Stimulated activated naive CD8-positive, alpha-beta T cell treated with anti-CD3 and anti-CD28 coated beads, Interleukin-15, amount 100 ng/mL, for 72 hours (primary cell): Measurements from ENCODE around the gene TOR3A.

Experiments used
- ATAC-seq: fragments of 150-1000 bp; cut with Tn5 transposase; 2 replicates; pipeline ENCODE4 v1.10.0; 2021; ENCODE audit warnings: mild to moderate bottlenecking, moderate library complexity
- DNase-seq, 2 donors: peaks; one replicate each; pipeline ENCODE4 v3.0.0; 2021 to 2022
- H3K27ac Mint-ChIP-seq, 2 donors: one replicate each; pipeline ENCODE4 v1.8.0; 2022; ENCODE audit warnings: mild to moderate bottlenecking in 2 of 2, mixed read lengths in 2 of 2, moderate library complexity in 2 of 2
- H3K27me3 Mint-ChIP-seq: one replicate; pipeline ENCODE4 v1.8.0; 2022; ENCODE audit warnings: mixed read lengths
- H3K4me1 Mint-ChIP-seq: one replicate; pipeline ENCODE4 v1.8.0; 2022; ENCODE audit warnings: mild to moderate bottlenecking, mixed read lengths
- H3K4me3 Mint-ChIP-seq, 2 donors: one replicate each; pipeline ENCODE4 v1.8.0; 2022; ENCODE audit warnings: mild to moderate bottlenecking in 2 of 2, mixed read lengths in 2 of 2, moderate library complexity in 1 of 2
- H3K9me3 Mint-ChIP-seq, 2 donors: one replicate each; pipeline ENCODE4 v1.8.0; 2022; ENCODE audit warnings: mixed read lengths in 2 of 2

TOR3A gene

GRCh38 chr1:179053486-179053885, 28.4 kb upstream of the TOR3A start:
- Mint-ChIP-seq H3K9me3 (no peaks in the 10 kb centered on the region), H3K27ac (no peak overlapping the region), H3K4me3 (no peak overlapping the region), H3K27me3 (no peaks in the 10 kb centered on the region), H3K4me1 (no peaks in the 10 kb centered on the region)
- ATAC-seq (no peak), DNase-seq (no peak)

DNA sequence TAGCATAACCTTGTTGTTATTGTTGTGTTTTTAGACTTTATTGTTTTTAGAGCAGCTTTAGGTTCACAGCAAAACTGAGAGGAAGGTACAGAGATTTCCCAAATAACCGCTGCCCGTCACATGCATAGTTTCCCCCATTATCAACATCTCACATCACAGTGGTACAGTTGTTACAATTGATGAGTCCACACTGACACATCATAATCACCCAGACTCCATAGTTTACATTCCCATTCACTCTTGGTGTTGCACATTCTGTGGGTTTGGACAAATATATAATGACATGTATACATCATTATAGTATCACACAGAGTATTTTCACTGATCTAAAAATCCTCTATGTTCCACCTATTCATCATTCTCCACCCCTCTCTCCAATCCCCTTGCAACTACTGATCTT, 25.9 kb upstream of the TOR3A start:
- no peak for DNase-seq
- H3K9me3 Mint-ChIP-seq = no peaks in the 10 kb centered on the region
- no peak for ATAC-seq
- H3K4me1 Mint-ChIP-seq = no peaks in the 10 kb centered on the region
- no peaks in the 10 kb centered on the region for H3K27me3 Mint-ChIP-seq
- H3K27ac Mint-ChIP-seq = peak overlapping the region in 1 of 2 donors; percentile 21
- H3K4me3 Mint-ChIP-seq = no peak overlapping the region

- Mint-ChIP-seq H3K4me3 (no peak overlapping the region), H3K27me3 (no peaks in the 10 kb centered on the region), H3K4me1 (peaks cover 4% of the 10 kb centered on the region), H3K27ac (peak overlapping the region in 1 of 2 donors; percentile 9), H3K9me3 (no peaks in the 10 kb centered on the region)
- DNase-seq = no peak
- ATAC-seq = no peak
Measured at GRCh38 chr1:179058487-179059483, 23.1 kb upstream of the TOR3A start.

DNA sequence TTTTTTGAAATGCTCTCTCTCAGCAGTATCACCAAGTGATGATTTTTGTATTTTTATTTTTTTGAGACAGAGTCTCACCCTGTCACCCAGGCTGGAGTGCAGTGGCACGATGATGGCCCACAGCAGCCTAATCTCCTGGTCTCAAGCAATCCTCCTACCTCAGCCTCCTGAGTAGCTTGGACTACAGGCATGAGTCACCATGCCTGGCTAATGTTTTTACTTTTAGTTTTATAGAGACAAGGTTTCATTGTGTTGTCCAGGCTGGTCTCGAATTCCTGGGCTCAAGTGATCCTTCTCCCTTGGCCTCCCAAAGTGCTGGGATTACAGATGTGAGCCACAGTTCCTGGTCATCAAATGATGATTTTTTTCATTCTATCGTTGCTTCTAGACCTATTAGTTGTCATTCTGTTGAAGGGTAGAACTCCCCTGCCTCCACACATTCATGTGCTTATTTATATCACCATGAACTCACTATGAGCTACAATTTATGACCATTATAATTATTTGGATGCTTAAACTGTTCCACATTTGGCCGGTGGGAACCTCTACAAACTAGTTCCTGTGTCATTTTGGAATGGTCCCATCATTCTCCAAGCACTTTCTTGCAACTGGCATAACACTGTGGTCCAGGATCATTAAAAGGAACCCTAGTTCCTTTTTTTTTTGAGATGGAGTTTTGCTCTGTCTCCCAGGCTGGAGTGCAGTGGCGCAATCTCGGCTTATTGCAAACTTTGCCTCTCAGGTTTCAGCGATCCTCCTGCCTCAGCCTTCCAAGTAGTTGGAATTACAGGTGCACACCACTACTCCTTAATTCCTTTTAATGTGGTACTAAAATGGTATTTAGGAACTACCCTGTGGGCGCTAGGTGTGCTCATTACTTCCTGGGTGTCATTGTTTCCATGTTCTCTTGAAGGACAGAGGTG, 20.2 kb upstream of the TOR3A start:
- H3K9me3 Mint-ChIP-seq = no peaks in the 10 kb centered on the region
- no peaks in the 10 kb centered on the region for H3K27me3 Mint-ChIP-seq
- DNase-seq (no peak), ATAC-seq (no peak)
- no peak overlapping the region for H3K27ac Mint-ChIP-seq
- H3K4me3 Mint-ChIP-seq = no peak overlapping the region
- H3K4me1 Mint-ChIP-seq = peaks cover 4% of the 10 kb centered on the region

DNA sequence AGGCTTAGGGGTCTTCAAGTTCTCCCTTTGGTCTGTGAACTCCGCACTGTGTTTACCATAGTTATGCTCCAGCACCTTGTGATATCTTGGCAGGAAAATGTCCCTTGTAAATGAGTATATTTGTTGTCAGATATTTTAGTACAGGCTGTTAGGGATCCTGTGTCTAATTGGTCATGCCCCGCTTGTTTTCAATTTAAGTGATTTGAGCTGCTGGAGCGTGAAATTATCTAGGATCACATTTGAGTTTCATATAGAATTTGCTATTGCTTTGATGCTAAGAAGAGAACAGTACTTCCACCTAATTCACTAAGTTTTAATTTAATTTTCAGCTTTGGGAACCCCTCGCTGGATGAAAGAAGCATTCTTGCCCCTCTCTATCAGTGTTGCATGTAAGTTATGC, 15.4 kb upstream of the TOR3A start:
- H3K4me3 Mint-ChIP-seq = no peak overlapping the region
- H3K9me3 Mint-ChIP-seq = no peaks in the 10 kb centered on the region
- H3K27me3 Mint-ChIP-seq = no peaks in the 10 kb centered on the region
- no peak for DNase-seq
- no peak for ATAC-seq
- peaks cover 4% of the 10 kb centered on the region for H3K4me1 Mint-ChIP-seq
- no peak overlapping the region for H3K27ac Mint-ChIP-seq

- ATAC-seq (no peak), DNase-seq (no peak)
- Mint-ChIP-seq H3K27ac (no peak overlapping the region), H3K4me1 (peaks cover 15% of the 10 kb centered on the region), H3K9me3 (no peaks in the 10 kb centered on the region), H3K27me3 (no peaks in the 10 kb centered on the region), H3K4me3 (no peak overlapping the region)
Measured at GRCh38 chr1:179077396-179077795, 4.5 kb upstream of the TOR3A start.

GRCh38 chr1:179079113-179079761, 2.6 kb upstream of the TOR3A start:
- Mint-ChIP-seq H3K9me3 (no peaks in the 10 kb centered on the region), H3K4me3 (no peak overlapping the region), H3K27ac (peak overlapping the region in 1 of 2 donors; percentile 42), H3K4me1 (peaks cover 31% of the 10 kb centered on the region), H3K27me3 (no peaks in the 10 kb centered on the region)
- ATAC-seq = no peak
- DNase-seq = peak; percentile 44 to 53

DNA sequence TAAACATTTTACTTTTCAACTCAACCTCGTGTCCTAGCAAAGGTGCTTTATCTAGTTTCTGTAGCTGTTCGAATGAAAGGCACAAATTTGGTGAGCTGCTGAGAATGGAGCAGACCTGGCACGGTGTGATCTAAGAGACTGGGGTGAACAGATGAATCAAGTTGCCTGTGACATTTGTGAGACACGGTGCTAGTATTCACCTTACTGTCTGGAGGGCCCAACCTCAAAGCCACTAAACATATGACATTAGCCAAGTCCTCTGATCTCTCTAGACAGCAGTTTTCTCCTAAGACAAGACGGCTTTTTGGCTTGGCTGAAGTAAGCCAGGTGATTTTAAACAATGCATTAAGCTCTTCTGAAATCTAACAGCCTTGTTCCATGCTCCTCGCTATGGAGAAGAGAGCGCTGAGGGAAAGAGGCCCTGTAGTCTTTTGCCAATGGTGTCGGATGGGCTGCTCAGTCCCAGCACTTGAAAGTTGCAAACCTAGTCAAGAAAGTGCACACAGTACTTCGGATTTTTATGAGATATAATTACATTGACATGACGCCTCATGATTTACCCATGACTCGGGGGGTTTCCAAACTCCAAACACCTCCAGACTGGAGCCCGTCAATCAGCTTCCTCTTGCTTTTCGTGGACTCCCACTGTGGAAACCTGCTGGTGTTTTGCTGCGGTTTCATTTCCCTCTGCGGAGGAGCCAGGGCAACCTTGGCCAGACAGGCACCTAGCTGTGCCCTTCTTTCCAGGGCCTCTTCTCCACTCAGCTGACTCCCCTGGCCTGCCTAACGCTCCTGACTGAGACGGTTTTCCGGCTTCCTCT, 794 bp upstream of the TOR3A start:
- no peaks in the 10 kb centered on the region for H3K9me3 Mint-ChIP-seq
- H3K27me3 Mint-ChIP-seq = no peaks in the 10 kb centered on the region
- ATAC-seq = peak; percentile 50
- peaks cover 31% of the 10 kb centered on the region for H3K4me1 Mint-ChIP-seq
- peak overlapping the region; percentile 96 to 97 for H3K27ac Mint-ChIP-seq
- peak overlapping the region; percentile 98 to 99 for H3K4me3 Mint-ChIP-seq
- peak; percentile 32 to 40 for DNase-seq

- no peaks in the 10 kb centered on the region for H3K27me3 Mint-ChIP-seq
- peak overlapping the region; percentile 98 to 99 for H3K4me3 Mint-ChIP-seq
- H3K9me3 Mint-ChIP-seq = no peaks in the 10 kb centered on the region
- peak; percentile 45 for ATAC-seq
- peaks cover 31% of the 10 kb centered on the region for H3K4me1 Mint-ChIP-seq
- H3K27ac Mint-ChIP-seq = peak overlapping the region; percentile 96 to 99
- DNase-seq = peak; percentile 33 to 52
Measured at GRCh38 chr1:179082333-179082998, 596 bp downstream of the TOR3A start.

GRCh38 chr1:179082999-179083335, 1.1 kb downstream of the TOR3A start:
- ATAC-seq = peak; percentile 21
- Mint-ChIP-seq H3K4me3 (peak overlapping the region; percentile 98 to 99), H3K27me3 (no peaks in the 10 kb centered on the region), H3K4me1 (peaks cover 31% of the 10 kb centered on the region), H3K9me3 (no peaks in the 10 kb centered on the region), H3K27ac (peak overlapping the region; percentile 96 to 99)
- no peak for DNase-seq

GRCh38 chr1:179083533-179083932, 1.7 kb downstream of the TOR3A start:
- Mint-ChIP-seq H3K27ac (peak overlapping the region in 1 of 2 donors; percentile 89), H3K4me1 (peaks cover 31% of the 10 kb centered on the region), H3K4me3 (peak overlapping the region; percentile 98 to 99), H3K9me3 (no peaks in the 10 kb centered on the region), H3K27me3 (no peaks in the 10 kb centered on the region)
- ATAC-seq (no peak), DNase-seq (no peak)

- DNase-seq (no peak), ATAC-seq (no peak)
- Mint-ChIP-seq H3K27me3 (no peaks in the 10 kb centered on the region), H3K9me3 (no peaks in the 10 kb centered on the region), H3K27ac (peak overlapping the region in 1 of 2 donors; percentile 34), H3K4me1 (peaks cover 24% of the 10 kb centered on the region), H3K4me3 (no peak overlapping the region)
Measured at GRCh38 chr1:179087665-179088064, 5.8 kb downstream of the TOR3A start.

DNA sequence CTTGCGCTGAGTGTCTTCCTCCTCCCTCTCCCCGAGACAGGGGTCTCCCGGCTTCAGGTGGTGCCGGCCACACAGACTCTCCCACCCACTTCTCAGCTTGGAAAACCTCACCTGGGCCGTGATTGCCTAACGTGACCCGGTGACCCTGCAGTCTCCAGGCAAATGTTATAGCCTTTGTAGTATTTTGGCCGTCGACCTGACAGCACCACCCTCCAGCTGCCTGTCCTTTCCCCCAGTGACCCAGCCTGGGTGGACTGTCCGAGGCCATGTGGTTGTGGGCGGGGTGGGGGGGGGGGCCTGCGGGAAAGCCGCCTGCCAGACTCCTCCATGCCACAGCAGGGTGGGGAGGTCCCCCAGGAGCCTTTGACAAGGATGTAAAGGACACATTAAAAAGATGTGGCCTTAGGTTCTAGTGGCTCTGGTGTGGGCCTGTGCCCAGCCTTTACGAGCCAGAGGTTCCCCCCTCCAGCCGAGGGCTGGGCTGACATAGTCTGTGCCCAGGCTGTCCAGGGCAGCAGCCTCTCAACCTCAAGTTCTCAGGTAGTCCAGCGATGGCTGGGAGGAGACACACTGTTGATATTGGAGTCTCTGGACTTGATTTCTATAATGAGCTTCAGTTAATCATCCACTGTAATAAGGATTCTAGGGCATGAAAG, 8.1 kb downstream of the TOR3A start:
- H3K4me1 Mint-ChIP-seq = peaks cover 10% of the 10 kb centered on the region
- H3K4me3 Mint-ChIP-seq = no peak overlapping the region
- peak overlapping the region in 1 of 2 donors; percentile 74 for H3K27ac Mint-ChIP-seq
- no peaks in the 10 kb centered on the region for H3K9me3 Mint-ChIP-seq
- no peak for ATAC-seq
- H3K27me3 Mint-ChIP-seq = no peaks in the 10 kb centered on the region
- DNase-seq = no peak

DNA sequence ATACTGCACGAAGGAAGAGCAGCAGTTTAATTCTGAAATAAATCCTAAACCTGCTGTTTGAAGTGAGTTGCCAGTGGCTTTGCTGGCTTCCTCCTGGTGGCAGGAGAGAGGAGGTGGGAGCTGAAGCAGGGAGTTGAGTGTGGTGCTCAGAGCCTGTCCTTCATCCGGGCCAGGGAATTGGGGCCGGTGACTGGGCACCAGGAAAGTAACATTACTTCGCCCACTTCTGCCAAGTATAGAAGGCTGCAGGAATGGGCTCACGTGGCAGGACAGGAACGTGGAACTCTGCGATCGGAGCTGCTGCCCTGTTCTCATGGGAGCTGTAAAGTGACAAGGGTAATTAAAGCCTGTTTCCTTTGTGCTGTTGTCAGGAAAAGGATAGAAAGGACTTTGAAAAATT, 8.7 kb downstream of the TOR3A start:
- no peak for DNase-seq
- no peaks in the 10 kb centered on the region for H3K9me3 Mint-ChIP-seq
- H3K27me3 Mint-ChIP-seq = no peaks in the 10 kb centered on the region
- no peak overlapping the region for H3K4me3 Mint-ChIP-seq
- ATAC-seq = no peak
- peaks cover 10% of the 10 kb centered on the region for H3K4me1 Mint-ChIP-seq
- H3K27ac Mint-ChIP-seq = peak overlapping the region in 1 of 2 donors; percentile 74
